HCT116 (cell line): Measurements from ENCODE around the gene MINK1. TPM values are rescaled to one million over a fixed set of nuclear protein-coding genes. Genes with fewer than 3 reads are reported as not detected.

ENCODE experiments used
- ATAC-seq: fragments of 200-7000 bp; cut with Tn5 transposase; 2 replicates; pipeline ENCODE4 v1.9.1; 2020; ENCODE audit warnings: mild to moderate bottlenecking, moderate library complexity
- BruUV-seq: library from RNA; stranded (reverse); fragments of 400-500 nt; replicated peaks from 2 replicates; lab custom pipeline; 2021; lab: Mats Ljungman, UMichigan
- CTCF ChIA-PET: fragments of 300-600 bp; sonication (Branson Sonifier 250); formaldehyde crosslinking; loops from one replicate; lab custom pipeline; 2021; ENCODE audit warnings: antibody characterized with exemption; lab: Charles Lee
- POLR2A ChIA-PET: fragments of 300-600, 350-600 bp; sonication (Branson Sonifier 250); formaldehyde crosslinking; loops from one replicate; lab custom pipeline; 2021; ENCODE audit warnings: antibody characterized with exemption; lab: Charles Lee
- RAD21 ChIA-PET, 2 experiments: fragments of 300-600 bp; sonication (Branson Sonifier 250); formaldehyde crosslinking; loops; one replicate each; lab custom pipeline; 2023; ENCODE audit warnings: low total read pairs in 2 of 2; ENCODE audit not compliant: uncharacterized antibody in 2 of 2, unreplicated experiment in 2 of 2, low non-redundant PET in 1 of 2; lab: Charles Lee
- DNase-seq: peaks from one replicate; pipeline ENCODE4 v3.0.0-alpha.2; 2010; ENCODE audit warnings: low read depth, low spot score
- H2AFZ ChIP-seq: fragments of 200-600 bp; shearing (Covaris generic), sonication (generic); 2 replicates; pipeline ENCODE4 v1.6.1; 2017; ENCODE audit warnings: low read depth, mixed run types, mixed read lengths, antibody characterized with exemption, low read length; ENCODE audit not compliant: poor library complexity, severe bottlenecking
- H3K27ac ChIP-seq: 2 replicates; pipeline ENCODE4 v1.5.1; 2012; ENCODE audit warnings: low read depth, low read length
- H3K27me3 ChIP-seq: fragments of 200-600 bp; sonication (generic); 2 replicates; pipeline ENCODE4 v1.6.1; 2016; ENCODE audit warnings: mixed run types, low read length, mixed read lengths; ENCODE audit not compliant: insufficient read depth
- H3K36me3 ChIP-seq, 2 experiments: fragments of 200-500 bp in 1 of 2; fragments of 200-600 bp in 1 of 2; sonication (Bioruptor generic) in 1 of 2; sonication (generic) in 1 of 2; 2 replicates each; pipeline versions ENCODE4 v1.5.1 to v1.6.1; 2014 to 2016; ENCODE audit warnings: low read length in 2 of 2, inconsistent platforms in 1 of 2, mixed read lengths in 1 of 2, mixed run types in 1 of 2; ENCODE audit not compliant: insufficient read depth in 2 of 2, control insufficient read depth in 1 of 2
- H3K4me1 ChIP-seq, 2 experiments: fragments of 200-600 bp in 1 of 2; sonication (generic) in 1 of 2; 2 replicates each; pipeline versions ENCODE4 v1.5.1 to v1.6.1; 2012 to 2017; ENCODE audit warnings: low read length in 2 of 2, inconsistent platforms in 1 of 2, mild to moderate bottlenecking in 1 of 2, mixed read lengths in 1 of 2, mixed run types in 1 of 2, moderate library complexity in 1 of 2; ENCODE audit not compliant: insufficient read depth in 2 of 2, control insufficient read depth in 1 of 2
- H3K4me2 ChIP-seq: fragments of 200-600 bp; sonication (generic); 2 replicates; pipeline ENCODE4 v1.6.1; 2017; ENCODE audit warnings: mixed run types, low read length, mixed read lengths
- H3K4me3 ChIP-seq, 2 experiments: fragments of 200-600 bp in 1 of 2; sonication (generic) in 1 of 2; replicated peaks in 1 of 2; 2 replicates each; pipeline ENCODE4 v1.5.1; 2011 to 2016; ENCODE audit warnings: low read length in 2 of 2, control low read depth in 1 of 2, low read depth in 1 of 2, mild to moderate bottlenecking in 1 of 2, mixed read lengths in 1 of 2, mixed run types in 1 of 2
- H3K79me2 ChIP-seq: fragments of 200-600 bp; sonication (generic); 2 replicates; pipeline ENCODE4 v1.6.1; 2017; ENCODE audit warnings: mild to moderate bottlenecking, mixed run types, low read length, moderate library complexity, mixed read lengths; ENCODE audit not compliant: insufficient read depth
- H3K9ac ChIP-seq: fragments of 200-600 bp; sonication (generic); 2 replicates; pipeline ENCODE4 v1.6.1; 2016; ENCODE audit warnings: low read length, mixed read lengths
- H3K9me2 ChIP-seq: fragments of 200-600 bp; sonication (generic), shearing (Covaris generic); 2 replicates; pipeline ENCODE4 v1.6.1; 2017; ENCODE audit warnings: mixed run types, mild to moderate bottlenecking, moderate library complexity; ENCODE audit not compliant: insufficient read depth
- H3K9me3 ChIP-seq, 2 experiments: fragments of 200-500 bp in 1 of 2; fragments of 200-600 bp in 1 of 2; sonication (Bioruptor generic) in 1 of 2; sonication (generic) in 1 of 2; 2 replicates each; pipeline ENCODE4 v1.6.1; 2014 to 2017; ENCODE audit warnings: low read length in 2 of 2, mixed read lengths in 2 of 2, inconsistent platforms in 1 of 2, low read depth in 1 of 2, mild to moderate bottlenecking in 1 of 2, mixed run types in 1 of 2, moderate library complexity in 1 of 2; ENCODE audit not compliant: control insufficient read depth in 1 of 2, insufficient read depth in 1 of 2
- H4K20me1 ChIP-seq: fragments of 200-600 bp; sonication (generic), shearing (Covaris generic); 2 replicates; pipeline ENCODE4 v1.6.1; 2017; ENCODE audit warnings: mixed run types, mild to moderate bottlenecking, moderate library complexity; ENCODE audit not compliant: insufficient read depth
- ATF3 ChIP-seq: IDR thresholded peaks from 2 replicates; pipeline ENCODE4 v1.6.1; 2012
- CTCF ChIP-seq, 3 experiments: fragments of 200-600 bp in 1 of 3; sonication (generic) in 1 of 3; IDR thresholded peaks in 2 of 3; conservative IDR thresholded peaks in 1 of 3; 2 replicates each; pipeline ENCODE4 v1.5.1; 2012 to 2017; ENCODE audit warnings: low read depth in 2 of 3, low read length in 2 of 3, antibody characterized with exemption in 1 of 3, borderline replicate concordance in 1 of 3, control low read depth in 1 of 3, mild to moderate bottlenecking in 1 of 3, mixed read lengths in 1 of 3, mixed run types in 1 of 3, moderate library complexity in 1 of 3; ENCODE audit not compliant: insufficient read depth in 1 of 3
- EGR1 ChIP-seq: IDR thresholded peaks from 2 replicates; pipeline ENCODE4 v1.6.1; 2012; ENCODE audit warnings: low read depth
- ELF1 ChIP-seq: IDR thresholded peaks from 2 replicates; pipeline ENCODE4 v1.6.1; 2012; ENCODE audit warnings: low read depth, borderline replicate concordance
- EZH2 ChIP-seq: fragments of 200-600 bp; sonication (generic); IDR thresholded peaks from 2 replicates; pipeline ENCODE4 v1.6.1; 2017; ENCODE audit warnings: antibody characterized with exemption, mixed run types
- REST ChIP-seq: IDR thresholded peaks from 2 replicates; pipeline ENCODE4 v1.6.1; 2012; ENCODE audit warnings: low read depth
- SIN3A ChIP-seq: IDR thresholded peaks from 2 replicates; pipeline ENCODE4 v1.6.1; 2012; ENCODE audit warnings: low read depth
- SP1 ChIP-seq: IDR thresholded peaks from 2 replicates; pipeline ENCODE4 v1.6.1; 2012; ENCODE audit warnings: low read depth
- SRF ChIP-seq: IDR thresholded peaks from 2 replicates; pipeline ENCODE4 v1.6.1; 2012; ENCODE audit warnings: low read depth
- TCF7L2 ChIP-seq: IDR thresholded peaks from 2 replicates; pipeline ENCODE4 v1.7.0; 2011; ENCODE audit warnings: borderline replicate concordance, inconsistent platforms; ENCODE audit not compliant: insufficient read depth, insufficient read length; ENCODE audit errors: extremely low read depth
- ZBTB33 ChIP-seq: IDR thresholded peaks from 2 replicates; pipeline ENCODE4 v1.6.1; 2011; ENCODE audit warnings: mild to moderate bottlenecking, low read length, moderate library complexity; ENCODE audit not compliant: insufficient replicate concordance; ENCODE audit errors: extremely low read depth
- ZNF274 ChIP-seq: fragments of 200-500 bp; sonication (Bioruptor generic); IDR thresholded peaks from 2 replicates; pipeline ENCODE4 v1.6.1; 2014; ENCODE audit warnings: mild to moderate bottlenecking, low read depth, low read length, inconsistent platforms
- intact Hi-C: fragments of 100-400 bp; cut with micrococcal nuclease; formaldehyde crosslinking; loops from 2 replicates; pipeline ENCODE4 v1.10.0; 2022
- total RNA-seq: library from RNA; stranded (reverse); gene quantifications from one replicate; pipeline ENCODE4 v1.2.1, GENCODE V29; 2021; ENCODE audit not compliant: unreplicated experiment

MINK1 gene
- total RNA-seq, 1 experiment from 2014 or later: 85.2 TPM

GRCh38 chr17:4886830-4887229 is 53.7 kb downstream of the MINK1 start:
- RAD21 ChIA-PET: no interaction called here
- no peak for ATAC-seq

GRCh38 chr17:4887581-4887980 is 54.4 kb downstream of the MINK1 start:
- Histone ChIP-seq H3K4me1 (no peaks in the 10 kb centered on the region), H3K4me2 (no peak overlapping the region), H3K36me3 (peaks cover 23 to 29% of the 10 kb centered on the region in 2 experiments), H3K27me3 (no peaks in the 10 kb centered on the region), H3K79me2 (no peaks in the 10 kb centered on the region), H3K9ac (no peak overlapping the region), H4K20me1 (no peaks in the 10 kb centered on the region), H3K9me2 (no peaks in the 10 kb centered on the region), H2AFZ (no peak overlapping the region), H3K27ac (no peak overlapping the region), H3K4me3 (no peak overlapping the region), H3K9me3 (no peaks in the 10 kb centered on the region)
- DNase-seq (no peak), ATAC-seq (no peak)
- intact Hi-C loops: loop anchor here (10.0 kb wide), 1 partner anchor 53 kb away; the partner anchor contains the start of gene MINK1
- ChIA-PET POLR2A (no interaction called here), CTCF (interaction anchor here (1.5 to 1.7 kb wide), 2 partner anchors 97 to 321 kb away, joined by 6 to 10 read pairs; no protein-coding TSS in a partner anchor), RAD21 (no interaction called here)
- BruUV-seq: no TSS peak
- TF ChIP-seq ZBTB33 (no peak), EGR1 (no peak), TCF7L2 (no peak), ELF1 (no peak), CTCF (IDR thresholded peaks at IDR 0.05 in 2 of 3, conservative IDR thresholded peaks at IDR 0.05 in 1 of 3; ENCODE audit: borderline replicate concordance in 1 of 3, insufficient read depth in 1 of 3, low read depth in 2 of 3, low read length in 2 of 3) (no peak), REST (no peak), SP1 (no peak), ATF3 (no peak), ZNF274 (no peak), EZH2 (no peak), SIN3A (no peak)

More at GRCh38 chr17:4886830-4887229, 53.7 kb downstream of the MINK1 start:
- Histone ChIP-seq H4K20me1 (no peaks in the 10 kb centered on the region), H3K4me3 (no peak overlapping the region), H3K27ac (no peak overlapping the region), H3K9me2 (no peaks in the 10 kb centered on the region), H3K9ac (no peak overlapping the region), H3K36me3 (peaks cover 26 to 29% of the 10 kb centered on the region in 2 experiments), H3K4me1 (no peaks in the 10 kb centered on the region), H2AFZ (no peak overlapping the region), H3K4me2 (no peak overlapping the region), H3K27me3 (no peaks in the 10 kb centered on the region), H3K79me2 (no peaks in the 10 kb centered on the region), H3K9me3 (no peaks in the 10 kb centered on the region)
- TF ChIP-seq SRF (no peak), SP1 (no peak)
- CTCF ChIA-PET: no interaction called here
- DNase-seq: no peak
- POLR2A ChIA-PET: no interaction called here
- intact Hi-C loops: loop anchor here (10.0 kb wide), 1 partner anchor 52 kb away; the partner anchor contains the start of gene MINK1
- BruUV-seq: no TSS peak
